Measurements from ENCODE around the gene RIT1. TPM values are rescaled to one million over a fixed set of nuclear protein-coding genes. Genes with fewer than 3 reads are reported as not detected.

Gene RIT1
- total and polyA plus RNA-seq, 2 donors (not counting 3 experiments of a cell fraction or from before 2014, with no cell fraction given) = 46.4 to 65.5 TPM

DNA sequence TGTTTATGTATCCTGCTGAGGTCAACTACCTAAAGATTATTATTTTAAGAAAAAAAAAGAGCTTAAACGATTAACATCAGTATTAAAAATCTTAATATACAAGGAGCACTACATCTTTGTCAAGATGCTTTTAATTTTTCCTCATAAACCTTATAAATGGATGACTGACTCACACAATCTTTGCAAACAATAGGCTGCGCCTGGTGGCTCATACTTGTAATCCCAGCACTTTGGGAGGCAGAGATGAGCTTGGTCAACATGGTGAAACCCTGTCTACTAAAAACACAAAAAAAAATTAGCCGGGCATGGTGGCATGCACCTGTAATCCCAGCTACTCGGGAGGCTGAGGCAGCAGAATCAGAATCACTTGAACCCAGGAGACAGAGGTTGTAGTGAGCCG lies 21.3 kb upstream of the RIT1 start:
- DNase-seq (ENCODE audit: low read depth, low spot score) (no peak), FAIRE-seq (no peak)
- intact Hi-C loops (cut with micrococcal nuclease) (no loop called here), dilution Hi-C loops (cut with MboI; ENCODE audit: extremely low pct_ligation_motif_present, low sequenced_read_pairs) (no loop called here)
- H3K79me2 ChIP-seq (ENCODE audit: control insufficient read depth, insufficient read depth, low read length) = peaks cover 56% of the 10 kb centered on the region
- CTCF ChIA-PET = interaction anchor here (0.9 to 6.7 kb wide), 7 partner anchors 11 to 134 kb away, joined by 3 to 57 read pairs (median 4); partner anchors contain the start of gene ARHGEF2
- H3K27me3 ChIP-seq (ENCODE audit: control insufficient read depth in 2 of 2, insufficient read depth in 2 of 2, low read length in 2 of 2) = no peaks in the 10 kb centered on the region
- peak; percentile 3 for TF ChIP-seq FOS (IDR thresholded peaks at IDR 0.05; ENCODE audit: borderline replicate concordance, insufficient read depth, low read length)
- TF ChIP-seq POLR2A (IDR thresholded peaks at IDR 0.05; ENCODE audit: low read depth, low read length) = no peak
- TF ChIP-seq, protein P1, sequence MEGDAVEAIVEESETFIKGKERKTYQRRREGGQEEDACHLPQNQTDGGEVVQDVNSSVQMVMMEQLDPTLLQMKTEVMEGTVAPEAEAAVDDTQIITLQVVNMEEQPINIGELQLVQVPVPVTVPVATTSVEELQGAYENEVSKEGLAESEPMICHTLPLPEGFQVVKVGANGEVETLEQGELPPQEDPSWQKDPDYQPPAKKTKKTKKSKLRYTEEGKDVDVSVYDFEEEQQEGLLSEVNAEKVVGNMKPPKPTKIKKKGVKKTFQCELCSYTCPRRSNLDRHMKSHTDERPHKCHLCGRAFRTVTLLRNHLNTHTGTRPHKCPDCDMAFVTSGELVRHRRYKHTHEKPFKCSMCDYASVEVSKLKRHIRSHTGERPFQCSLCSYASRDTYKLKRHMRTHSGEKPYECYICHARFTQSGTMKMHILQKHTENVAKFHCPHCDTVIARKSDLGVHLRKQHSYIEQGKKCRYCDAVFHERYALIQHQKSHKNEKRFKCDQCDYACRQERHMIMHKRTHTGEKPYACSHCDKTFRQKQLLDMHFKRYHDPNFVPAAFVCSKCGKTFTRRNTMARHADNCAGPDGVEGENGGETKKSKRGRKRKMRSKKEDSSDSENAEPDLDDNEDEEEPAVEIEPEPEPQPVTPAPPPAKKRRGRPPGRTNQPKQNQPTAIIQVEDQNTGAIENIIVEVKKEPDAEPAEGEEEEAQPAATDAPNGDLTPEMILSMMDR (IDR thresholded peaks at IDR 0.05; ENCODE audit: extremely low read depth in 1 of 2, insufficient read depth in 1 of 2, low read depth in 1 of 2, low read length in 2 of 2) = no peak
- no peak for TF ChIP-seq MYC (IDR thresholded peaks at IDR 0.05; ENCODE audit: low read depth, low read length)
- no peak for TF ChIP-seq GATA2 (IDR thresholded peaks at IDR 0.05; ENCODE audit: insufficient read depth, insufficient read length, low read depth, low read length)
- peak; percentile 6 for TF ChIP-seq JUN (IDR thresholded peaks at IDR 0.05; ENCODE audit: borderline replicate concordance, insufficient read depth, insufficient read length, low read depth)
- H3K4me1 ChIP-seq (ENCODE audit: control insufficient read depth, extremely low read depth, insufficient read depth, low read length) = peaks cover 42% of the 10 kb centered on the region
- H3K9me3 ChIP-seq (replicated peaks; ENCODE audit: control insufficient read depth, insufficient read depth, low read length) = no peaks in the 10 kb centered on the region
- H3K4me2 ChIP-seq (ENCODE audit: insufficient read depth, low read length) = peak overlapping the region; percentile 84
- POLR2A ChIA-PET = interaction anchor here (0.7 kb wide), 1 partner anchor 790 kb away, joined by 3 read pairs; no protein-coding TSS in a partner anchor
- H3K36me3 ChIP-seq (ENCODE audit: control insufficient read depth in 2 of 2, extremely low read depth in 1 of 2, insufficient read depth in 2 of 2, low read length in 2 of 2) = peaks cover 11 to 18% of the 10 kb centered on the region in 2 experiments
- H3K9ac ChIP-seq (replicated peaks; ENCODE audit: extremely low read depth, insufficient read depth, low read length) = peak overlapping the region; percentile 84
- H3K9me1 ChIP-seq (replicated peaks; ENCODE audit: control insufficient read depth, extremely low read depth, insufficient read depth, low read length) = no peaks in the 10 kb centered on the region
- no peak overlapping the region for H2AFZ ChIP-seq (ENCODE audit: low read depth, low read length)
- H4K20me1 ChIP-seq (replicated peaks; ENCODE audit: control insufficient read depth, extremely low read depth, insufficient read depth, low read length) = peaks cover 4% of the 10 kb centered on the region
- H3K4me3 ChIP-seq (replicated peaks in 1 of 3; ENCODE audit: insufficient read depth in 1 of 3, low read depth in 1 of 3, low read length in 3 of 3) = peak overlapping the region in 1 of 3 experiments; percentile 92
- no TSS peak for BruUV-seq (replicated peaks)
- no peak overlapping the region for H3K27ac ChIP-seq (ENCODE audit: insufficient read depth, low read depth, low read length)
